ENCODE data around the gene TNFRSF13B. TPM values are rescaled to one million over a fixed set of nuclear protein-coding genes. Genes with fewer than 3 reads are reported as not detected.

The TNFRSF13B gene
- total and polyA plus RNA-seq, 10 of the 15 experiments (the other 5 are each of a cell fraction or from before 2014, with no cell fraction given): 15.5 to 231 (median 119) TPM

DNA sequence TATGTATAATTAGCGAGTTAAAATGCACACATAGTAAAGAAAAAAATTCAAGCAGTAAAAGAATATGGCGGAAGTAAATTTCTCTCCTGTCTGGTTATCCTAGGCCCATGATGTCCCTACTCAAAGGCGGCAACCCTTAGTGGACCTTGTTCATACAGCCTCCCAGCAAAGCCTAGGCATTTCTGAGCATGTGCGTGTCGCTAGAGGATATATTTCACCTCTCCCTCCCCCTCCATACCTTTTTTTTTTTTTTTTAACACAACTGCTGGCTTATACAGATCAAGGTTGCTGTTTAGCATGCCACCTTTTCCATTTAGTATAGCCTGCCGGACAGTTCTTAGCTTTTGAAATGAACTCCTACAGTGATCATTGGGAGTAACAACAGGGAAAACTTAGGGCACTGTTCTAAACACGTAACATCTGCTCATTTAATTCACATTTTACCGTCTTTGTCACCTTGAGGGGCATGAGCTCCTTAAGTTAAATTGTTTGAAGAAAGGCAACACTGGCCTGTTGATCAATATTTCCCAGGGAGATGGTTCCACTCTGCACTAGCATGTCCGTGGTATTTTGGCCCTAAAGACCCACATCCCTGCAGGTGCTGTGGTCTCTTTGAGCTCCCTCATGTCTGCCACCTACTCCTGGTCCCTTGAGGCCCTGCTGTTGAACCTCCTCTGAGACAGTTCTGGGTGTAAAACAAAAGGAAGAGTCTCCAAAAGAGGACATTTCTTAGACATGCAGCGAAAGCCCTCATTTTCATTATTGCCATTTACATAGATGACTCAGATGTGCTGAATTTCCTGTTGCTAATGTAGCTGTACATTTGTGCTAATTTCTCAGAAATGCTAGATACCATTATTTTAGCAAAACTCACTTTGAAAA, 4.1 kb upstream of the TNFRSF13B start (continued):
- TF ChIP-seq GABPA (IDR thresholded peaks at IDR 0.05; ENCODE audit: low read depth) (no peak), TARDBP (IDR thresholded peaks at IDR 0.05; ENCODE audit: borderline replicate concordance) (no peak), TBL1XR1 (IDR thresholded peaks at IDR 0.05; ENCODE audit: low read depth, low read length) (0 out of 2 replicates have a peak, but pooled peaks have one; percentile 27), ZNF207 (IDR thresholded peaks at IDR 0.05; ENCODE audit: borderline replicate concordance) (no peak), HDAC6 (IDR thresholded peaks at IDR 0.05; ENCODE audit: unreplicated experiment) (no peak), ZNF217 (IDR thresholded peaks at IDR 0.05) (no peak), CREM (IDR thresholded peaks at IDR 0.05; ENCODE audit: low read depth) (no peak; the same call in 1 of the 2 replicates), PML (IDR thresholded peaks at IDR 0.05; ENCODE audit: low read length) (peak; percentile 72; the same call in 1 of the 2 replicates), GATAD2B (conservative IDR thresholded peaks at IDR 0.05; ENCODE audit: low read depth) (peak; percentile 88), SUPT20H (IDR thresholded peaks at IDR 0.05; ENCODE audit: borderline replicate concordance, control insufficient read depth, low read depth, low read length) (no peak), MXI1 (IDR thresholded peaks at IDR 0.05; ENCODE audit: low read depth, low read length) (no peak; the same call in 1 of the 2 replicates), POLR2AphosphoS5 (IDR thresholded peaks at IDR 0.05; ENCODE audit: low read length) (peak; percentile 65; the same call in 1 of the 2 replicates), ZNF274 (IDR thresholded peaks at IDR 0.05; ENCODE audit: insufficient read depth, insufficient read length) (no peak), EZH2 (IDR thresholded peaks at IDR 0.05; ENCODE audit: borderline replicate concordance, control insufficient read depth, low read depth, low read length) (no peak), FOS (IDR thresholded peaks at IDR 0.05; ENCODE audit: borderline replicate concordance, extremely low read depth, insufficient read length) (no peak), NFYA (IDR thresholded peaks at IDR 0.05; ENCODE audit: borderline replicate concordance, low read depth, low read length) (no peak), YY1 (IDR thresholded peaks at IDR 0.05; ENCODE audit: low read depth, low read length) (peak; percentile 77)
- TF ChIP-seq, protein P1, sequence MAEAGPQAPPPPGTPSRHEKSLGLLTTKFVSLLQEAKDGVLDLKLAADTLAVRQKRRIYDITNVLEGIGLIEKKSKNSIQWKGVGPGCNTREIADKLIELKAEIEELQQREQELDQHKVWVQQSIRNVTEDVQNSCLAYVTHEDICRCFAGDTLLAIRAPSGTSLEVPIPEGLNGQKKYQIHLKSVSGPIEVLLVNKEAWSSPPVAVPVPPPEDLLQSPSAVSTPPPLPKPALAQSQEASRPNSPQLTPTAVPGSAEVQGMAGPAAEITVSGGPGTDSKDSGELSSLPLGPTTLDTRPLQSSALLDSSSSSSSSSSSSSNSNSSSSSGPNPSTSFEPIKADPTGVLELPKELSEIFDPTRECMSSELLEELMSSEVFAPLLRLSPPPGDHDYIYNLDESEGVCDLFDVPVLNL (IDR thresholded peaks at IDR 0.05; ENCODE audit: low read depth, low read length): no peak
- TF ChIP-seq, protein P2, sequence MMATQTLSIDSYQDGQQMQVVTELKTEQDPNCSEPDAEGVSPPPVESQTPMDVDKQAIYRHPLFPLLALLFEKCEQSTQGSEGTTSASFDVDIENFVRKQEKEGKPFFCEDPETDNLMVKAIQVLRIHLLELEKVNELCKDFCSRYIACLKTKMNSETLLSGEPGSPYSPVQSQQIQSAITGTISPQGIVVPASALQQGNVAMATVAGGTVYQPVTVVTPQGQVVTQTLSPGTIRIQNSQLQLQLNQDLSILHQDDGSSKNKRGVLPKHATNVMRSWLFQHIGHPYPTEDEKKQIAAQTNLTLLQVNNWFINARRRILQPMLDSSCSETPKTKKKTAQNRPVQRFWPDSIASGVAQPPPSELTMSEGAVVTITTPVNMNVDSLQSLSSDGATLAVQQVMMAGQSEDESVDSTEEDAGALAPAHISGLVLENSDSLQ (IDR thresholded peaks at IDR 0.05): no peak
- TF ChIP-seq, protein P3, sequence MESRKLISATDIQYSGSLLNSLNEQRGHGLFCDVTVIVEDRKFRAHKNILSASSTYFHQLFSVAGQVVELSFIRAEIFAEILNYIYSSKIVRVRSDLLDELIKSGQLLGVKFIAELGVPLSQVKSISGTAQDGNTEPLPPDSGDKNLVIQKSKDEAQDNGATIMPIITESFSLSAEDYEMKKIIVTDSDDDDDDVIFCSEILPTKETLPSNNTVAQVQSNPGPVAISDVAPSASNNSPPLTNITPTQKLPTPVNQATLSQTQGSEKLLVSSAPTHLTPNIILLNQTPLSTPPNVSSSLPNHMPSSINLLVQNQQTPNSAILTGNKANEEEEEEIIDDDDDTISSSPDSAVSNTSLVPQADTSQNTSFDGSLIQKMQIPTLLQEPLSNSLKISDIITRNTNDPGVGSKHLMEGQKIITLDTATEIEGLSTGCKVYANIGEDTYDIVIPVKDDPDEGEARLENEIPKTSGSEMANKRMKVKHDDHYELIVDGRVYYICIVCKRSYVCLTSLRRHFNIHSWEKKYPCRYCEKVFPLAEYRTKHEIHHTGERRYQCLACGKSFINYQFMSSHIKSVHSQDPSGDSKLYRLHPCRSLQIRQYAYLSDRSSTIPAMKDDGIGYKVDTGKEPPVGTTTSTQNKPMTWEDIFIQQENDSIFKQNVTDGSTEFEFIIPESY (IDR thresholded peaks at IDR 0.05): no peak
- TF ChIP-seq, protein P4, sequence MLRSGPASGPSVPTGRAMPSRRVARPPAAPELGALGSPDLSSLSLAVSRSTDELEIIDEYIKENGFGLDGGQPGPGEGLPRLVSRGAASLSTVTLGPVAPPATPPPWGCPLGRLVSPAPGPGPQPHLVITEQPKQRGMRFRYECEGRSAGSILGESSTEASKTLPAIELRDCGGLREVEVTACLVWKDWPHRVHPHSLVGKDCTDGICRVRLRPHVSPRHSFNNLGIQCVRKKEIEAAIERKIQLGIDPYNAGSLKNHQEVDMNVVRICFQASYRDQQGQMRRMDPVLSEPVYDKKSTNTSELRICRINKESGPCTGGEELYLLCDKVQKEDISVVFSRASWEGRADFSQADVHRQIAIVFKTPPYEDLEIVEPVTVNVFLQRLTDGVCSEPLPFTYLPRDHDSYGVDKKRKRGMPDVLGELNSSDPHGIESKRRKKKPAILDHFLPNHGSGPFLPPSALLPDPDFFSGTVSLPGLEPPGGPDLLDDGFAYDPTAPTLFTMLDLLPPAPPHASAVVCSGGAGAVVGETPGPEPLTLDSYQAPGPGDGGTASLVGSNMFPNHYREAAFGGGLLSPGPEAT (IDR thresholded peaks at IDR 0.05; ENCODE audit: low read depth): peak; percentile 53
- TF ChIP-seq, protein P5, sequence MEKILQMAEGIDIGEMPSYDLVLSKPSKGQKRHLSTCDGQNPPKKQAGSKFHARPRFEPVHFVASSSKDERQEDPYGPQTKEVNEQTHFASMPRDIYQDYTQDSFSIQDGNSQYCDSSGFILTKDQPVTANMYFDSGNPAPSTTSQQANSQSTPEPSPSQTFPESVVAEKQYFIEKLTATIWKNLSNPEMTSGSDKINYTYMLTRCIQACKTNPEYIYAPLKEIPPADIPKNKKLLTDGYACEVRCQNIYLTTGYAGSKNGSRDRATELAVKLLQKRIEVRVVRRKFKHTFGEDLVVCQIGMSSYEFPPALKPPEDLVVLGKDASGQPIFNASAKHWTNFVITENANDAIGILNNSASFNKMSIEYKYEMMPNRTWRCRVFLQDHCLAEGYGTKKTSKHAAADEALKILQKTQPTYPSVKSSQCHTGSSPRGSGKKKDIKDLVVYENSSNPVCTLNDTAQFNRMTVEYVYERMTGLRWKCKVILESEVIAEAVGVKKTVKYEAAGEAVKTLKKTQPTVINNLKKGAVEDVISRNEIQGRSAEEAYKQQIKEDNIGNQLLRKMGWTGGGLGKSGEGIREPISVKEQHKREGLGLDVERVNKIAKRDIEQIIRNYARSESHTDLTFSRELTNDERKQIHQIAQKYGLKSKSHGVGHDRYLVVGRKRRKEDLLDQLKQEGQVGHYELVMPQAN (conservative IDR thresholded peaks at IDR 0.05): 0 out of 2 replicates have a peak, but pooled peaks have one; percentile 52
